Transverse colon (tissue), 3 donors: ENCODE measurements around the gene SAV1.

Experiments
- EP300 ChIP-seq: sonication (generic); formaldehyde crosslinking; IDR thresholded peaks from one replicate; pipeline ENCODE4 v1.6.1; 2017; ENCODE audit warnings: antibody characterized with exemption, low read depth
- POLR2AphosphoS5 ChIP-seq, 3 donors: sonication (generic); formaldehyde crosslinking; IDR thresholded peaks; one replicate each; pipeline ENCODE4 v1.6.1; 2016; ENCODE audit warnings: antibody characterized with exemption in 3 of 3

GRCh38 chr14:50677527-50678063 is 9.5 kb upstream of the SAV1 start:
- TF ChIP-seq POLR2AphosphoS5 (IDR thresholded peaks at IDR 0.05): no peak
- no peak for TF ChIP-seq EP300
